ENCODE data around the gene DUSP28.
"Not testable (repeated sequence)": the region's sequence is repeated elsewhere in the genome, so short reads cannot be mapped to it uniquely, and the experiment has no call there.

Gene DUSP28

GRCh38 chr2:240557101-240557751, 2.9 kb upstream of the DUSP28 start:
- TF ChIP-seq CTCF (conservative IDR thresholded peaks at IDR 0.05) (peak; percentile 52), ZFX (IDR thresholded peaks at IDR 0.05) (no peak)
- H3K27ac ChIP-seq: peak overlapping the region; percentile 60

GRCh38 chr2:240557808-240558207, 2.3 kb upstream of the DUSP28 start, which contains the start of gene ANKMY1:
Gene ANKMY1, minus strand, starts transcription at chr2:240557988. Its CDS starts 653 bp downstream, at chr2:240557335.
- TF ChIP-seq CTCF (conservative IDR thresholded peaks at IDR 0.05) (no peak), ZFX (IDR thresholded peaks at IDR 0.05) (no peak)
- peak within 1 kb of the TSS; percentile 60 for H3K27ac ChIP-seq

GRCh38 chr2:240558236-240558761, 1.9 kb upstream of the DUSP28 start:
- H3K27ac ChIP-seq: peak overlapping the region; percentile 60
- TF ChIP-seq CTCF (conservative IDR thresholded peaks at IDR 0.05) (no peak), ZFX (IDR thresholded peaks at IDR 0.05) (no peak)

GRCh38 chr2:240559286-240559685, 871 bp upstream of the DUSP28 start:
- peak overlapping the region; percentile 96 for H3K27ac ChIP-seq

GRCh38 chr2:240560480-240561324, 545 bp downstream of the DUSP28 start:
- peak overlapping the region; percentile 96 for H3K27ac ChIP-seq
- no peak; the same call in 1 of the 2 replicates for TF ChIP-seq CTCF (conservative IDR thresholded peaks at IDR 0.05)
- peak; percentile 74 for TF ChIP-seq ZFX (IDR thresholded peaks at IDR 0.05)

More at GRCh38 chr2:240559286-240559685, 871 bp upstream of the DUSP28 start:
- no peak for TF ChIP-seq ZFX (IDR thresholded peaks at IDR 0.05)
- no peak for TF ChIP-seq CTCF (conservative IDR thresholded peaks at IDR 0.05)

- TF ChIP-seq CTCF (conservative IDR thresholded peaks at IDR 0.05): no peak; the same call in 1 of the 2 replicates
- TF ChIP-seq ZFX (IDR thresholded peaks at IDR 0.05): no peak
- peak overlapping the region; percentile 96 for H3K27ac ChIP-seq
Observed at GRCh38 chr2:240561325-240561971, 1.3 kb downstream of the DUSP28 start.

GRCh38 chr2:240563231-240563630, 3.1 kb downstream of the DUSP28 start:
- H3K27ac ChIP-seq: not testable (repeated sequence)
